HUES48 (cell line): ENCODE measurements around the gene RAD51B.
A peak's percentile ranks its signal among the peaks of the same experiment; 100 is the strongest.
"Not testable (repeated sequence)": the region's sequence is repeated elsewhere in the genome, so short reads cannot be mapped to it uniquely, and the experiment has no call there.

Source experiments
- H3K27ac ChIP-seq: one replicate; pipeline ENCODE4 v1.7.0; 2013; ENCODE audit warnings: low read depth, low read length, inconsistent platforms
- H3K27me3 ChIP-seq: 2 replicates; pipeline ENCODE4 v1.6.1; 2013; ENCODE audit warnings: mild to moderate bottlenecking, low read length; ENCODE audit not compliant: control insufficient read depth, insufficient read depth
- H3K36me3 ChIP-seq: 2 replicates; pipeline ENCODE4 v1.6.1; 2013; ENCODE audit warnings: low read length; ENCODE audit not compliant: control insufficient read depth, insufficient read depth
- H3K4me1 ChIP-seq: 2 replicates; pipeline ENCODE4 v1.6.1; 2013; ENCODE audit warnings: mild to moderate bottlenecking, low read length; ENCODE audit not compliant: control insufficient read depth, insufficient read depth
- H3K4me3 ChIP-seq: 2 replicates; pipeline ENCODE4 v1.5.1; 2013; ENCODE audit warnings: mild to moderate bottlenecking, low read depth, low read length
- H3K9ac ChIP-seq: 2 replicates; pipeline ENCODE4 v1.6.1; 2013; ENCODE audit warnings: mild to moderate bottlenecking, low read depth, low read length, moderate library complexity
- H3K9me3 ChIP-seq: 2 replicates; pipeline ENCODE4 v1.6.1; 2013; ENCODE audit warnings: low read length; ENCODE audit not compliant: control insufficient read depth, insufficient read depth

Gene RAD51B

GRCh38 chr14:68216957-68217356 is 397.4 kb downstream of the RAD51B start:
- H3K27me3 ChIP-seq: no peaks in the 10 kb centered on the region
- no peak overlapping the region for H3K9ac ChIP-seq
- no peaks in the 10 kb centered on the region for H3K9me3 ChIP-seq
- no peak overlapping the region for H3K4me3 ChIP-seq
- no peaks in the 10 kb centered on the region for H3K36me3 ChIP-seq
- H3K4me1 ChIP-seq: peaks cover 2% of the 10 kb centered on the region; the same call in 1 of the 2 replicates
- H3K27ac ChIP-seq: no peak overlapping the region

- Histone ChIP-seq H3K27me3 (no peaks in the 10 kb centered on the region), H3K4me1 (peaks cover 2% of the 10 kb centered on the region; the same call in 1 of the 2 replicates), H3K27ac (no peak overlapping the region), H3K4me3 (no peak overlapping the region), H3K9ac (no peak overlapping the region), H3K36me3 (no peaks in the 10 kb centered on the region), H3K9me3 (no peaks in the 10 kb centered on the region)
Measured at GRCh38 chr14:68217791-68218340, 398.3 kb downstream of the RAD51B start.

- Histone ChIP-seq H3K4me1 (peaks cover 17% of the 10 kb centered on the region), H3K27ac (no peak overlapping the region), H3K27me3 (no peaks in the 10 kb centered on the region)
Measured at GRCh38 chr14:68219407-68219806, 399.8 kb downstream of the RAD51B start.

GRCh38 chr14:68221046-68221445 is 401.5 kb downstream of the RAD51B start:
- H3K9me3 ChIP-seq, H3K27ac ChIP-seq, H3K36me3 ChIP-seq, H3K27me3 ChIP-seq, H3K9ac ChIP-seq, H3K4me3 ChIP-seq: not testable (repeated sequence)
- H3K4me1 ChIP-seq: peaks cover 17% of the 10 kb centered on the region

More at GRCh38 chr14:68219407-68219806, 399.8 kb downstream of the RAD51B start:
- no peak overlapping the region for H3K9ac ChIP-seq
- H3K4me3 ChIP-seq: no peak overlapping the region
- H3K36me3 ChIP-seq: no peaks in the 10 kb centered on the region
- H3K9me3 ChIP-seq: no peaks in the 10 kb centered on the region

GRCh38 chr14:68222154-68222553 is 402.6 kb downstream of the RAD51B start:
- no peak overlapping the region for H3K4me3 ChIP-seq

DNA sequence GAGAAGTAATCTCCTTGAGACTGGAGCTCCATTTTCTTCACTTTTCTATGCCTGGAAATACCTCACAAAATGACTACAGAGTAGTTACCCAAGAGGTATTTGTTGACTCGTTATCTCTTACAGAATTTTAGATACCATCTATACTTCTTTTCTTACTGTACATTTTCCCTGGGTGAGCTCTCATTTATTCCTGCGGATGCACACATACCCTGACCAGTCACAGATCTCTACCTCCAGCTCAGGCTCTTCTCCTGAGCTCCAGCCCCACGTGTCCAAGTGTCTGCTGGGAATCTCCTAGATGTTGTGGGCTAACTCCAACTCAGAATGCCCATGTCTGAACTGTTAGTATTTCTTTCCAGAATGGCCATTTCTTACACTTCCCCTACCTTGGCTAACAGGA is 403.1 kb downstream of the RAD51B start:
- Histone ChIP-seq H3K9ac (no peak overlapping the region), H3K4me3 (no peak overlapping the region), H3K27ac (no peak overlapping the region), H3K27me3 (no peaks in the 10 kb centered on the region), H3K9me3 (no peaks in the 10 kb centered on the region), H3K4me1 (peaks cover 15% of the 10 kb centered on the region), H3K36me3 (no peaks in the 10 kb centered on the region)

More at GRCh38 chr14:68222154-68222553, 402.6 kb downstream of the RAD51B start:
- Histone ChIP-seq H3K27me3 (no peaks in the 10 kb centered on the region), H3K27ac (no peak overlapping the region), H3K9ac (no peak overlapping the region), H3K4me1 (peaks cover 15% of the 10 kb centered on the region), H3K9me3 (no peaks in the 10 kb centered on the region), H3K36me3 (no peaks in the 10 kb centered on the region)

GRCh38 chr14:68223631-68224030 is 404.1 kb downstream of the RAD51B start:
- H3K9ac ChIP-seq: no peak overlapping the region
- H3K36me3 ChIP-seq: no peaks in the 10 kb centered on the region
- no peak overlapping the region for H3K4me3 ChIP-seq
- H3K9me3 ChIP-seq: no peaks in the 10 kb centered on the region
- H3K27me3 ChIP-seq: no peaks in the 10 kb centered on the region
- peaks cover 15% of the 10 kb centered on the region for H3K4me1 ChIP-seq
- H3K27ac ChIP-seq: peak overlapping the region; percentile 42

- Histone ChIP-seq H3K9me3 (no peaks in the 10 kb centered on the region), H3K4me1 (peaks cover 21% of the 10 kb centered on the region), H3K27me3 (no peaks in the 10 kb centered on the region), H3K27ac (no peak overlapping the region), H3K4me3 (no peak overlapping the region), H3K36me3 (no peaks in the 10 kb centered on the region), H3K9ac (no peak overlapping the region)
Measured at GRCh38 chr14:68225321-68225720, 405.7 kb downstream of the RAD51B start.

GRCh38 chr14:68226523-68226922 is 406.9 kb downstream of the RAD51B start:
- H3K27me3 ChIP-seq: no peaks in the 10 kb centered on the region
- no peaks in the 10 kb centered on the region for H3K9me3 ChIP-seq
- H3K4me1 ChIP-seq: peaks cover 33% of the 10 kb centered on the region
- H3K9ac ChIP-seq: no peak overlapping the region
- no peak overlapping the region for H3K27ac ChIP-seq
- H3K36me3 ChIP-seq: no peaks in the 10 kb centered on the region
- H3K4me3 ChIP-seq: no peak overlapping the region

DNA sequence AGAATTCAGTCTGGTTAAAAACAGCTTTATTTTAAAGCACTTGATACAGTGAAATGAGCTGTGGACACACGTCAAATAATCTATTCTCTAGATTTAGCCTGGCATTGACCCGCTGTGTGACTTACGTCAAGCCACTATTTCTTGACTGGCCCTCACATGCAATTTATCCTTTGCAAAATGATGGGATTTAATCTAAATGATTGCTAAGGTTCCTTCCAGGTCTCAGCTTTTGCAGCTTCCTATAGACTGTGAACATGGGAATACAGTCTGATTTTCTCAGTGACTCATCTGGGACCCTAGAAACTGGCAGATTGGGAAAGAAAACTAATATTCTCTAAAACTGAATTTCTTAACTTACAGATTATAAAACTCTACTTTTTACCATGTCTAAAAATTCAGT is 409.1 kb downstream of the RAD51B start:
- Histone ChIP-seq H3K27me3 (no peaks in the 10 kb centered on the region), H3K4me3 (no peak overlapping the region), H3K27ac (no peak overlapping the region), H3K9ac (no peak overlapping the region), H3K4me1 (peaks cover 42% of the 10 kb centered on the region), H3K36me3 (no peaks in the 10 kb centered on the region), H3K9me3 (no peaks in the 10 kb centered on the region)

DNA sequence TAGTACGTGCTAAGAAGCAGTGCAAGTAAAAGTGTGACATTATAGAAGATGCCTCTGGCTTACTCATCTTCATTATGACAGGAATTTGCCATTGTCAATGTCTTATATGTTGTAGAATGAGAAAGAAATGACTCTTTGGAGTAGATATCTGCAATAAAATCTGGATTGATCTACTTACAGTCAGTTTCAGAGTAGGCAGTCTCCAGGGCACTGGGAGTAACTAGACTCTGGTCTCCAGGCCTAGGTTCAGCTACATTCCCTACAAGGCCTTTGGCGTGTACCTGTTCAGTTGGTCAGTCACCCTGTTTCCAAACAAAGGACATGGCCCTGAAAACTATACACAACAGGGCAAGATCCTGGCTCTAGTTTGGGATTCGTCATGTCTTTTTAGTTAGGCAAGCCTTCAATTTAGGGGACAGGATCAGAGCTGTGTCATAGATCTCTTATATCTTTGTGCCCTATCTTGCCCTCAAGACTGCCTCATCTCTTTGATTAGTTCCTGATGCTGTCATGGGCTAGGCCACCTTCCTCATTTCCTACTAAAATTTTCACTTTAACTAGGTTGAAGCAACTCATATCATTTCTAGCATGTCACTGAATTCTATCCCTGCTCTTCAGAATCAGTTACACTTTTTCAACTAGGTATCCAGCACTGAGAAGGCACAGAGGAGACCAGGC is 410.0 kb downstream of the RAD51B start:
- H3K27ac ChIP-seq: peak overlapping the region; percentile 96
- no peaks in the 10 kb centered on the region for H3K27me3 ChIP-seq

More for the DNA sequence above, 410.0 kb downstream of the RAD51B start:
- Histone ChIP-seq H3K4me1 (peaks cover 35% of the 10 kb centered on the region), H3K9ac (no peak overlapping the region), H3K9me3 (no peaks in the 10 kb centered on the region), H3K4me3 (no peak overlapping the region), H3K36me3 (no peaks in the 10 kb centered on the region)
